K562 treated with DMSO at 1 percent for 48 hours (cell line): ENCODE results near the gene QRFPR. TPM values are rescaled to one million over a fixed set of nuclear protein-coding genes. Genes with fewer than 3 reads are reported as not detected.

Source experiments
- total RNA-seq: library from RNA; unstranded; fragments of 300-600 nt; gene quantifications from 2 replicates; pipeline ENCODE4 v1.2.3, GENCODE V29; 2022; ENCODE audit warnings: low replicate concordance; ENCODE audit errors: extremely low read depth

The QRFPR gene
- not detected in 2 replicates for total RNA-seq

GRCh38 chr4:121380776-121381462 lies at the start of gene QRFPR:
Gene QRFPR, minus strand, starts transcription at chr4:121381018. Its CDS starts 371 bp downstream, at chr4:121380647.

Other genes with a start within 250 kb of the QRFPR start
- gene TNIP3, start 216.7 kb downstream of the QRFPR start, total RNA-seq = not detected in 2 replicates